Measurements from ENCODE around the gene PLPPR4.
"Not testable (repeated sequence)": the region's sequence is repeated elsewhere in the genome, so short reads cannot be mapped to it uniquely, and the experiment has no call there.

Gene PLPPR4, protein sequence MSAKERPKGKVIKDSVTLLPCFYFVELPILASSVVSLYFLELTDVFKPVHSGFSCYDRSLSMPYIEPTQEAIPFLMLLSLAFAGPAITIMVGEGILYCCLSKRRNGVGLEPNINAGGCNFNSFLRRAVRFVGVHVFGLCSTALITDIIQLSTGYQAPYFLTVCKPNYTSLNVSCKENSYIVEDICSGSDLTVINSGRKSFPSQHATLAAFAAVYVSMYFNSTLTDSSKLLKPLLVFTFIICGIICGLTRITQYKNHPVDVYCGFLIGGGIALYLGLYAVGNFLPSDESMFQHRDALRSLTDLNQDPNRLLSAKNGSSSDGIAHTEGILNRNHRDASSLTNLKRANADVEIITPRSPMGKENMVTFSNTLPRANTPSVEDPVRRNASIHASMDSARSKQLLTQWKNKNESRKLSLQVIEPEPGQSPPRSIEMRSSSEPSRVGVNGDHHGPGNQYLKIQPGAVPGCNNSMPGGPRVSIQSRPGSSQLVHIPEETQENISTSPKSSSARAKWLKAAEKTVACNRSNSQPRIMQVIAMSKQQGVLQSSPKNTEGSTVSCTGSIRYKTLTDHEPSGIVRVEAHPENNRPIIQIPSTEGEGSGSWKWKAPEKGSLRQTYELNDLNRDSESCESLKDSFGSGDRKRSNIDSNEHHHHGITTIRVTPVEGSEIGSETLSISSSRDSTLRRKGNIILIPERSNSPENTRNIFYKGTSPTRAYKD

GRCh38 chr1:99264201-99265021 is at the start of gene PLPPR4:
PLPPR4 (plus strand) TSS chr1:99264492; CDS start chr1:99264594, 102 bp downstream.
- peak; percentile 30 for DNase-seq

DNA sequence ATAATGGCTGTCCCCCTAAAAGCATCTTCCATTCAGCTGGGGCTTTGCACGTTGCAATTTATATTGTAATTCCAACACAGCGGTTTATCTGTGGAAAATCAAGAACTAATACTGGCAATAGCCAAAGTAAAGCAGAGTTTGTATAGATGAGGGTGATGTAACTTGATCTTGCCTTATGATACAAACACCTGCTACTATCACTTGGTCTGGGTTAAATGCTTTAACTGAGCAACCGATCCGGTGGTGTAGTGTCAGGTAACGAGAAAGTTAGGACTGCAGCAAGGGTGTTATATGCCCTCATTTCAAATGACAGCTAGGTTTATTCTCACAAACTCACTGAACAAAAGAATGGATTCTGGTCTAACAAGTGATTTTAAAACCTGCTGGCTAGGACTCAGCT is 47.3 kb upstream of the PLPPR4 start:
- DNase-seq: no peak

DNA sequence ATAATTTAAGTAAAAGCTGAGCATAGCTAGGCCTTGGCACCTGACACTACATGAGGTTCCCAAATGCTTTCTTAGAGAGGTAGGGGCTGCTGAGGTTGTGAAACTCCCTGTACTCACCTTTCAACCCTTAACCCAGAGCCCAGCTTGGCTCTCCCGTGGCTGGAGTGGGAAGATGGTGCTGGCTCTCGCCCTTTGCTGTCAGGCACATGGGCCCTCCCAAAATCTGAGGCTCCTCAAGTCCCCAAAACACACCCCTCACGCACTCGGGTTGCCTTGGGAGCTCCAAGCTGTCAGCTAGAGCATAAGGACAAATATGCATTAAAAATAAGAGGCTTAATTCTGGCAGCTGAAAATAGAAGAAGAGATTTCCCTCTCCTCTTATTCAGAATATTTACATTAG is 46.7 kb upstream of the PLPPR4 start:
- DNase-seq: no peak

GRCh38 chr1:99218572-99218971 is 45.7 kb upstream of the PLPPR4 start:
- DNase-seq: no peak

DNA sequence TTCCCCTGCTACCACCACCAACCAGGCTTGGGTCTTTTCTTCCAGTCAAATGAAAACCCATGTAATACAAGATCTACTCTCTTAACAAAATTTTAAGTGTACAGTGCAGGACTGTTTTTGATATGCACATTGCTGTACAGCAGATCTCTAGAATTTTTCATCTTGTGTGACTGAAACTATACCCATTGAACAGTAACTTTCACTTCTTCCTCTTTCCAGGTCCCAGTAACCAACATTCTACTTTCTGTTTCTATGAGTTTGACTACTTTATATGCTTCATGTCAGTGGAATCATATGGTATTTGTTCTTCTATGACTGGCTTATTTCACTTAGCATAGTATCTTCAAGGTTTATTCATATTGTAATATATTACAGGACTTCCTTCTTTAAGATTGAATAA is 45.3 kb upstream of the PLPPR4 start:
- no peak for DNase-seq

DNA sequence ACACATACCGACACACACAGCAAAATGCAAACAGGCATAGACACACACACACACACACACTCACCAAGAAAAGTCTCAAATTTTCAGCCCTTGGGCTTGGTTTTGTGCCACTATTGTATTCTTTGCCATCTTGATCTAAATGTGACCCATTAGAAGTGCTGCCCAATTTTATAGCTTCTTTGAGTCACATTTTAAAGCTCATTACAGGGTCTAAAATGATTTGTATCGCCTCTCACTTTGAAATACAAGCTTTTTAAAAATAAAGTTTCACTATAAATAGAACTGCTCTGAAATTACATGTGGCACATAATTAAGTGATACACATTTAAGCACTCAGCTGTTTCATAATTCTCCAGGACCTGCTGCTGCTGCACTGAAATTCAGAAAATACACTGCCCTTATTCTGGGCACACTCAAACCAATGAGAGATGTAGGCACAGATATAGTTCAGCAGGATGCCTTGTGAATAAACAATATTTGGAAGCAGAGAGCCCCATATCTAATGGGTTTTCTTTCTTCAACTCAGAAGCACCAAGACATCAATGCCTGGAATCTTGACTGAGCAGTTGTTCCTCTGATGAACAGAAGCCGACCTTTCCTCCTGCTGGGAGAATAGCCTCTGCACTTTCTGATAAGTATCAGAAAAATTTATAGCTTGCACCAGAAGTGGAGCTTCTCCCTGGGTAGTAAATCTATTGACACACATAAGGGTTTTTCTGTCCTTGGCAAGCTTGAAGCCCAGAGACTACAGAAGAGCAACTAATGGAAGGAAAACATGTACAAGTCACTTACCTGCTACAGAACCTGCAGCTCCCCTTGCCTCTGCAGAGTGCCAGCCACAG is 37.0 kb upstream of the PLPPR4 start:
- DNase-seq: no peak

DNA sequence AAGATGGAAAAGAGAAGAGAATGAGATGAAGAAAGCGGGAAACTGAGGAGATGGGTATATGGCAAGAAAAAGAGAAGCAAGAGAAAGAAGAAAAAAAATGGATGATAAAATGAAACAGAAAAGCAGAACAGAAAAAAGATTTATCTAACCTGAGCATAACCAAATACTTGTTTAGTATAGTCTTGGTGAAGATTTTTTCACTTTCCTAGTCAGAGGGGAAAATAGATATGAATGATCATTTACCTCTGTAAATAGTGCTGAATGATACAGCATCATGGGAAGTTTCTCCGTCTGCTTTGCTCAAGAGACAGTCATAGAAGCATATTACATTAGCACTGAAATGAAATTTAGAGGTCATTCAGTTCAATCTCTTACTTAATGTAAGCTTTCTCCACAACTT is 36.1 kb upstream of the PLPPR4 start:
- no peak for DNase-seq

DNA sequence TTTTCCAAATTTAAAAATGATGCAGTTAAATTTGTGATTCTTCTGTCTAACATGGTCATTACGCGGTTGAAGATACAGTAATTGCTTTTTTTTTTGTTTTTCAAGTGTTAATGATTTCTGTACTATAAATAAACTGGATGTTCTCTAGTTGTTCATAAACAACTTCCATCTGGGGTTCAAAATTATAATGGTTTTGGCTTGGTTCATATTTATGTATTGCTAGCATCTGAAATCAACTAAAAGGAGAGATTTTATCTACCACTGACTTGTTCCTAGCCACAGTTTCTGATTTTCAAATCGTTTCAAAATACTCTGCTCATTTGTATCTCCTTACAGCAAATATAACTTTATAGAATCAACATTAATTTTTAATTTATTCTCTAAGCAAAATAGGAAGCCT is 35.2 kb upstream of the PLPPR4 start:
- no peak for DNase-seq

GRCh38 chr1:99230695-99231094 is 33.6 kb upstream of the PLPPR4 start:
- no peak for DNase-seq

- DNase-seq: no peak
These were observed 32.1 kb upstream of the PLPPR4 start for GRCh38 chr1:99232172-99232571.

DNA sequence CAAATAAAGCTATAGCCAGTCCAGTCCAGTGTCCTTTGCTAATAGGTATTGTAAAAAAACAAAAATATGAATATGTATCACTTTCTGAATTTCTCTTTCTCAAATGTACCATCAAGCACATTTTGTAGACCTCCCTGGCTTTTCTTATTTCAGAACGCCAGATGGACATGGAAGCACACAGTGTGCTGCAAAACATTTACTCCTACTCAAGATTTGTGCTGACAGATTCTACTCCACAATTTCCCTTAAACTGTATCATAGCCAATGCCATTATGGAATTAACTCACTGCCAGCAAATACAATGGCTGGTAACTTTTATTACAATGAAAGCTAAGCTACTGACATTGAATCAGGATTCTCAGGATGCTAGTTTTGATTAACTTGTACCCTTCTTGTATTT is 30.8 kb upstream of the PLPPR4 start:
- DNase-seq: no peak

GRCh38 chr1:99236756-99237155 is 27.5 kb upstream of the PLPPR4 start:
- DNase-seq: no peak

GRCh38 chr1:99239690-99240089 is 24.6 kb upstream of the PLPPR4 start:
- no peak for DNase-seq

GRCh38 chr1:99240621-99241020 is 23.7 kb upstream of the PLPPR4 start:
- no peak for DNase-seq

GRCh38 chr1:99246152-99246551 is 18.1 kb upstream of the PLPPR4 start:
- no peak for DNase-seq

- DNase-seq: no peak
These were observed 17.1 kb upstream of the PLPPR4 start for GRCh38 chr1:99247199-99247598.

- no peak for DNase-seq
These were observed 13.6 kb upstream of the PLPPR4 start for GRCh38 chr1:99250728-99251127.

- DNase-seq: no peak
These were observed 13.0 kb upstream of the PLPPR4 start for GRCh38 chr1:99251308-99251707.

GRCh38 chr1:99252630-99253029 is 11.7 kb upstream of the PLPPR4 start:
- no peak for DNase-seq

DNA sequence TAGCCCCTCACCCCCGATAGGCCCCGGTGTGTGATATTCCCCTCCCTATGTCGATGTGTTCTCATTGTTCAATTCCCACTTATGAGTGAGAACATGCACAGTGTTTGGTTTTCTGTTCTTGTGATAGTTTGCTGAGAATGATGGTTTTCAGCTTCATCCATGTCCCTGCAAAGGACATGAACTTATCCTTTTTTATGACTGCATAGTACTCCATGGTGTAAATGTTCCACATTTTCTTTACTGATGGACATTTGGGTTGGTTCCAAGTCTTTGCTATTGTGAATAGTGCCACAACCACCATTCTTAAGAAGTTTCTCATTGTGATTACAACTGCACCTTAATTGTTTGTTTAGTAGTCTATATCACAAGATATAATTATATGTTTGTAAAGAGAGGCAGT is 3.9 kb upstream of the PLPPR4 start:
- DNase-seq: not testable (repeated sequence)

- no peak for DNase-seq
These were observed 832 bp downstream of the PLPPR4 start for GRCh38 chr1:99265124-99265523.

GRCh38 chr1:99266726-99267125 is 2.4 kb downstream of the PLPPR4 start:
- no peak for DNase-seq

DNA sequence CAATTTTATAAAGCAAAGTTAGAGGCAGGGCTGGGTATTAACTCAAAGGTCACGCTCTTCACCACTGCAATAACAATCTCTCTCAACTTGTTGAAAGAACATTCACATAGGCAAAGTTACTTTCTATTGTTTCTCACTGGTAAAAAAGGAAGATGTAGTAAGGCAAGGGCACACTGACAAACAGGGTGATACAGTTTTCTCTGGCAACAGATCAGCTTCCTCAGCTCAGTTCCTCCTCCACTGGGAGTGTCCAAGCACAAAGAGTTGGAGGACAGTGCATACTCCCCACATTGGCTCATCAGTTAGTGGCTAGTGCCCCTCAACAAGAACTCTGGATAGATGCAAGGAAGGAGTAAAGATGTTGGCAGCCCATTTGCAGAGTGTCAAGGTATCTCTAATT is 3.7 kb downstream of the PLPPR4 start:
- no peak for DNase-seq

Measured in NCI-H510A (cell line).